H9 (cell line): ENCODE results near the gene EIF4H. TPM values are rescaled to one million over a fixed set of nuclear protein-coding genes. Genes with fewer than 3 reads are reported as not detected.

Experiments
- DNase-seq: peaks from one replicate; pipeline ENCODE4 v3.0.0-alpha.2; 2017
- H2AFZ ChIP-seq: one replicate; pipeline ENCODE4 v1.6.1; 2013; ENCODE audit warnings: mild to moderate bottlenecking, low read length, control low read depth, moderate library complexity
- H2AK5ac ChIP-seq: 2 replicates; pipeline ENCODE4 v1.6.1; 2013; ENCODE audit warnings: low read length, control low read depth, mixed read lengths; ENCODE audit not compliant: insufficient read length
- H2BK120ac ChIP-seq: one replicate; pipeline ENCODE4 v1.6.1; 2013; ENCODE audit warnings: low read depth, mild to moderate bottlenecking, low read length, control low read depth, inconsistent platforms; ENCODE audit not compliant: poor library complexity, severe bottlenecking
- H2BK12ac ChIP-seq: 2 replicates; pipeline ENCODE4 v1.6.1; 2013; ENCODE audit warnings: low read length, control low read depth, mixed read lengths, low read depth; ENCODE audit not compliant: insufficient read length
- H2BK15ac ChIP-seq: 2 replicates; pipeline ENCODE4 v1.6.1; 2013; ENCODE audit warnings: low read depth, low read length, control low read depth
- H2BK20ac ChIP-seq: one replicate; pipeline ENCODE4 v1.6.1; 2013; ENCODE audit warnings: low read depth, mild to moderate bottlenecking, low read length, control low read depth, inconsistent platforms; ENCODE audit not compliant: poor library complexity, severe bottlenecking
- H2BK5ac ChIP-seq: 2 replicates; pipeline ENCODE4 v1.6.1; 2013; ENCODE audit warnings: low read length, control low read depth, mixed read lengths; ENCODE audit not compliant: insufficient read length
- H3K14ac ChIP-seq: 2 replicates; pipeline ENCODE4 v1.6.1; 2013; ENCODE audit warnings: low read length, control low read depth; ENCODE audit not compliant: insufficient read depth
- H3K18ac ChIP-seq: 2 replicates; pipeline ENCODE4 v1.6.1; 2013; ENCODE audit warnings: low read depth, mild to moderate bottlenecking, mixed read lengths, low read length, control low read depth; ENCODE audit not compliant: insufficient read length
- H3K23ac ChIP-seq: 2 replicates; pipeline ENCODE4 v1.6.1; 2013; ENCODE audit warnings: low read length, control low read depth, mixed read lengths, low read depth; ENCODE audit not compliant: insufficient read length
- H3K23me2 ChIP-seq: 2 replicates; pipeline ENCODE4 v1.6.1; 2013; ENCODE audit warnings: low read depth, mild to moderate bottlenecking, mixed read lengths, low read length, control low read depth; ENCODE audit not compliant: insufficient read length, poor library complexity, severe bottlenecking
- H3K27ac ChIP-seq: 2 replicates; pipeline ENCODE4 v1.5.1; 2013; ENCODE audit warnings: low read length, control low read depth, mixed read lengths, low read depth; ENCODE audit not compliant: insufficient read length
- H3K27me3 ChIP-seq: 2 replicates; pipeline ENCODE4 v1.6.1; 2013; ENCODE audit warnings: low read length, control low read depth, inconsistent platforms; ENCODE audit not compliant: insufficient read depth
- H3K4ac ChIP-seq: 2 replicates; pipeline ENCODE4 v1.6.1; 2013; ENCODE audit warnings: low read depth, mild to moderate bottlenecking, control low read depth, inconsistent platforms, low read length, moderate library complexity
- H3K4me1 ChIP-seq: 2 replicates; pipeline ENCODE4 v1.6.1; 2013; ENCODE audit warnings: low read length, control low read depth, inconsistent platforms; ENCODE audit not compliant: insufficient read depth
- H3K4me2 ChIP-seq: 2 replicates; pipeline ENCODE4 v1.6.1; 2013; ENCODE audit warnings: low read length, control low read depth, mixed read lengths; ENCODE audit not compliant: insufficient read length, insufficient read depth
- H3K56ac ChIP-seq: 2 replicates; pipeline ENCODE4 v1.6.1; 2013; ENCODE audit warnings: low read depth, mild to moderate bottlenecking, mixed read lengths, low read length, control low read depth; ENCODE audit not compliant: insufficient read length
- H3K79me1 ChIP-seq: 2 replicates; pipeline ENCODE4 v1.6.1; 2013; ENCODE audit warnings: low read depth, mild to moderate bottlenecking, moderate library complexity, low read length, control low read depth, inconsistent platforms; ENCODE audit not compliant: insufficient read depth, poor library complexity, severe bottlenecking
- H3K79me2 ChIP-seq: 2 replicates; pipeline ENCODE4 v1.6.1; 2013; ENCODE audit warnings: low read length, control low read depth, inconsistent platforms; ENCODE audit not compliant: insufficient read depth
- H3K9ac ChIP-seq: 2 replicates; pipeline ENCODE4 v1.6.1; 2013; ENCODE audit warnings: low read length, control low read depth, mixed read lengths; ENCODE audit not compliant: insufficient read length; ENCODE audit errors: extremely low read depth
- H3K9me3 ChIP-seq: one replicate; pipeline ENCODE4 v1.6.1; 2013; ENCODE audit warnings: low read depth, low read length, inconsistent platforms; ENCODE audit not compliant: control insufficient read depth
- H3T11ph ChIP-seq: one replicate; pipeline ENCODE4 v1.6.1; 2013; ENCODE audit warnings: mild to moderate bottlenecking, low read length, control low read depth, inconsistent platforms
- H4K20me1 ChIP-seq: one replicate; pipeline ENCODE4 v1.6.1; 2013; ENCODE audit not compliant: control insufficient read depth, insufficient read length, insufficient read depth
- H4K5ac ChIP-seq: 2 replicates; pipeline ENCODE4 v1.6.1; 2013; ENCODE audit warnings: low read depth, mild to moderate bottlenecking, mixed read lengths, low read length, control low read depth; ENCODE audit not compliant: insufficient read length
- H4K8ac ChIP-seq: replicated peaks from 2 replicates; pipeline ENCODE4 v1.6.1; 2013; ENCODE audit warnings: low read length, control low read depth, mixed read lengths, low read depth; ENCODE audit not compliant: insufficient read length
- H4K91ac ChIP-seq: 2 replicates; pipeline ENCODE4 v1.6.1; 2013; ENCODE audit warnings: low read depth, mild to moderate bottlenecking, moderate library complexity, mixed read lengths, low read length, control low read depth; ENCODE audit not compliant: insufficient read length
- H3K27ac Mint-ChIP-seq, 3 experiments: 2 replicates in 2 of 3; 3 replicates in 1 of 3; pipeline ENCODE4 v1.8.0; 2020 to 2021; ENCODE audit warnings: mixed read lengths in 3 of 3, mild to moderate bottlenecking in 1 of 3, moderate library complexity in 1 of 3
- H3K27me3 Mint-ChIP-seq: 2 replicates; pipeline ENCODE4 v1.8.0; 2021; ENCODE audit warnings: low read depth, mild to moderate bottlenecking, moderate library complexity, mixed read lengths
- H3K36me3 Mint-ChIP-seq, 3 experiments: 2 replicates in 2 of 3; 3 replicates in 1 of 3; pipeline ENCODE4 v1.8.0; 2020 to 2021; ENCODE audit warnings: low read depth in 3 of 3, mixed read lengths in 3 of 3; ENCODE audit not compliant: insufficient read depth in 1 of 3
- H3K4me1 Mint-ChIP-seq, 2 experiments: 2 replicates each; pipeline ENCODE4 v1.8.0; 2020; ENCODE audit warnings: mixed read lengths in 2 of 2
- H3K4me3 Mint-ChIP-seq, 2 experiments: 2 replicates in 1 of 2; 3 replicates in 1 of 2; pipeline ENCODE4 v1.8.0; 2020 to 2021; ENCODE audit warnings: mild to moderate bottlenecking in 2 of 2, mixed read lengths in 2 of 2, moderate library complexity in 1 of 2
- H3K9me3 Mint-ChIP-seq, 2 experiments: 2 replicates in 1 of 2; 3 replicates in 1 of 2; pipeline ENCODE4 v1.8.0; 2020; ENCODE audit warnings: mild to moderate bottlenecking in 2 of 2, mixed read lengths in 2 of 2, moderate library complexity in 1 of 2
- WGBS: extraction: QIAGEN DNeasy Blood & Tissue Kit; methylation state at CpG from one replicate; pipeline ENCODE4 v1.1.7; 2013; ENCODE audit warnings: missing lambda C conversion rate, low lambda C conversion rate, mixed read lengths; ENCODE audit not compliant: insufficient read length; ENCODE audit errors: extremely low coverage; 5-methylcytosine and 5-hydroxymethylcytosine counted together
- total RNA-seq: library from RNA; stranded (reverse); gene quantifications from 2 replicates; pipeline ENCODE4 v1.2.1, GENCODE V29; 2021
- TF ChIP-seq, protein P1 (sequence below): fragments of 200-600 bp; sonication (generic); conservative IDR thresholded peaks from 3 replicates; pipeline ENCODE4 v1.8.0; 2021; ENCODE audit warnings: antibody characterized with exemption, mild to moderate bottlenecking

Gene EIF4H
- total RNA-seq, 1 experiment from 2014 or later, result 363 TPM

DNA sequence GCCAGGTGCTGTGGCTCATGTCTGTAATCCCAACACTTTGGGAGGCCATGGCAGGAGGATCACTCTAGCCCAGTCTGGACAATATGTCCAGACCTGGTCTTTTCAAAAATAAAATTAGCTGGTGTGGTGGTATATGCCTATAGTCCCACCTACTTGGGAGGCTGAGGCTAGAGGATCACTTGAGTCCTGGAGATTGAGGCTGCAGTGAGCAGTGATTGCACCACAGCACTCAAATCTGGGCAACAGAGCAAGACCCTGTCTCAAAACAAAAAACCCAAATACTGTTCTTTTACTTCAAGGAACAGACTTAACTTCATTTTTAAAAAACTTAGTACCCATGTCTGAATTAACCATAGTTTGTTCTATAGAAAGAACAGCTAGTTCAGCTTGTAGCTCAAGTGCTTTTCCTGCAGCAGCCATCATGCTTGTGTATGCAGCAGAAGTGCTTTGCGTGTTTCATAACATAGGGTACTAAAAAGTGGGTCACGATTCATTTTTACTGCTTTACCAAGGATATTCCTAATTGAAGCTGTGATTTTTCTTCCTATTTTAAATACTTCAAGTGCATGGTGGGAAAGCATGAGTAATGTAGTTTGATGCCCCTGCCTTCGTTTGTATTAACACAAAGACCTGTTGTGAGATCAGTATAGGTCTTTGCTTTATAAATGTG, 5.9 kb downstream of the EIF4H start:
- Histone ChIP-seq H4K5ac (no peak overlapping the region), H3K18ac (no peak overlapping the region), H2BK12ac (no peak overlapping the region), H4K8ac (no peak overlapping the region), H3K4me2 (no peak overlapping the region), H4K91ac (no peak overlapping the region), H3K14ac (no peak overlapping the region), H3T11ph (no peak overlapping the region), H3K23me2 (peaks cover 3% of the 10 kb centered on the region), H2BK20ac (no peak overlapping the region), H2BK15ac (no peak overlapping the region), H3K23ac (no peak overlapping the region), H3K9ac (no peak overlapping the region), H2BK5ac (no peak overlapping the region), H3K27me3 (no peaks in the 10 kb centered on the region), H3K4ac (no peak overlapping the region), H3K79me2 (peaks cover 88% of the 10 kb centered on the region), H4K20me1 (peaks cover 3% of the 10 kb centered on the region), H3K56ac (no peak overlapping the region), H3K27ac (no peak overlapping the region), H2AK5ac (no peak overlapping the region), H3K79me1 (peaks cover 2% of the 10 kb centered on the region), H3K9me3 (no peaks in the 10 kb centered on the region), H3K4me1 (no peaks in the 10 kb centered on the region; the same call in 1 of the 2 replicates), H2BK120ac (no peak overlapping the region), H2AFZ (no peak overlapping the region)
- DNase-seq, result no peak
- Mint-ChIP-seq H3K4me1 (peaks cover 48 to 55% of the 10 kb centered on the region in 2 experiments), H3K4me3 (no peak overlapping the region), H3K9me3 (no peaks in the 10 kb centered on the region), H3K27ac (peak overlapping the region in 1 of 3 experiments; percentile 57; a peak in 1 of 7 replicates), H3K27me3 (no peaks in the 10 kb centered on the region), H3K36me3 (peaks cover 20 to 46% (median 45%) of the 10 kb centered on the region in 3 experiments; a peak in 6 of 7 replicates)
- no CpG with 5 or more reads among the region's 3 CpGs for WGBS
- TF ChIP-seq, protein P1, sequence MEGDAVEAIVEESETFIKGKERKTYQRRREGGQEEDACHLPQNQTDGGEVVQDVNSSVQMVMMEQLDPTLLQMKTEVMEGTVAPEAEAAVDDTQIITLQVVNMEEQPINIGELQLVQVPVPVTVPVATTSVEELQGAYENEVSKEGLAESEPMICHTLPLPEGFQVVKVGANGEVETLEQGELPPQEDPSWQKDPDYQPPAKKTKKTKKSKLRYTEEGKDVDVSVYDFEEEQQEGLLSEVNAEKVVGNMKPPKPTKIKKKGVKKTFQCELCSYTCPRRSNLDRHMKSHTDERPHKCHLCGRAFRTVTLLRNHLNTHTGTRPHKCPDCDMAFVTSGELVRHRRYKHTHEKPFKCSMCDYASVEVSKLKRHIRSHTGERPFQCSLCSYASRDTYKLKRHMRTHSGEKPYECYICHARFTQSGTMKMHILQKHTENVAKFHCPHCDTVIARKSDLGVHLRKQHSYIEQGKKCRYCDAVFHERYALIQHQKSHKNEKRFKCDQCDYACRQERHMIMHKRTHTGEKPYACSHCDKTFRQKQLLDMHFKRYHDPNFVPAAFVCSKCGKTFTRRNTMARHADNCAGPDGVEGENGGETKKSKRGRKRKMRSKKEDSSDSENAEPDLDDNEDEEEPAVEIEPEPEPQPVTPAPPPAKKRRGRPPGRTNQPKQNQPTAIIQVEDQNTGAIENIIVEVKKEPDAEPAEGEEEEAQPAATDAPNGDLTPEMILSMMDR, result no peak
